Endothelial cell of umbilical vein (primary cell): ENCODE measurements around the gene VPS41. TPM values are rescaled to one million over a fixed set of nuclear protein-coding genes. Genes with fewer than 3 reads are reported as not detected.

Source experiments
- BruUV-seq: library from RNA; stranded (reverse); fragments of 400-500 nt; replicated peaks from 2 replicates; lab custom pipeline; 2021; lab: Mats Ljungman, UMichigan
- CTCF ChIA-PET: fragments of 300-600, 350-600 bp; sonication (Branson Sonifier 250); formaldehyde crosslinking; loops from one replicate; lab custom pipeline; 2021; ENCODE audit warnings: antibody characterized with exemption, inconsistent platforms; lab: Charles Lee
- POLR2A ChIA-PET: fragments of 300-600, 350-600 bp; sonication (Branson Sonifier 250); formaldehyde crosslinking; loops from one replicate; lab custom pipeline; 2021; ENCODE audit warnings: antibody characterized with exemption, inconsistent platforms; lab: Charles Lee
- DNase-seq: peaks from one replicate; pipeline ENCODE4 v3.0.0-alpha.2; 2011; ENCODE audit warnings: low read depth, low spot score
- FAIRE-seq: peaks from 2 replicates; lab custom pipeline; 2011; peaks lifted over from hg19 to GRCh38; lab: Jason Lieb, UNC
- H2AFZ ChIP-seq: 2 replicates; pipeline ENCODE4 v1.6.0; 2012; ENCODE audit warnings: low read depth, low read length, control low read depth, inconsistent platforms
- H3K27ac ChIP-seq: 2 replicates; pipeline ENCODE4 v1.5.1; 2011; ENCODE audit warnings: low read depth, mild to moderate bottlenecking, control low read depth, low read length, moderate library complexity; ENCODE audit not compliant: insufficient read depth
- H3K27me3 ChIP-seq, 2 experiments: 2 replicates each; pipeline versions ENCODE4 v1.6.0 to v1.6.1; 2011; ENCODE audit warnings: low read length in 2 of 2, mixed read lengths in 1 of 2; ENCODE audit not compliant: control insufficient read depth in 2 of 2, insufficient read depth in 2 of 2
- H3K36me3 ChIP-seq, 2 experiments: 2 replicates in 1 of 2; 3 replicates in 1 of 2; pipeline ENCODE4 v1.5.1; 2011; ENCODE audit warnings: low read length in 2 of 2, mild to moderate bottlenecking in 1 of 2, moderate library complexity in 1 of 2; ENCODE audit not compliant: control insufficient read depth in 2 of 2, insufficient read depth in 2 of 2; ENCODE audit errors: extremely low read depth in 1 of 2
- H3K4me1 ChIP-seq: 3 replicates; pipeline ENCODE4 v1.5.1; 2011; ENCODE audit warnings: mild to moderate bottlenecking, low read length; ENCODE audit not compliant: control insufficient read depth, insufficient read depth; ENCODE audit errors: extremely low read depth
- H3K4me2 ChIP-seq: 2 replicates; pipeline ENCODE4 v1.6.1; 2011; ENCODE audit warnings: low read length, control low read depth, mixed read lengths; ENCODE audit not compliant: insufficient read depth
- H3K4me3 ChIP-seq, 3 experiments: fragments of 200-600 bp in 1 of 3; sonication (generic), shearing (Covaris generic) in 1 of 3; replicated peaks in 1 of 3; 2 replicates each; pipeline ENCODE4 v1.5.1; 2011 to 2016; ENCODE audit warnings: control low read depth in 3 of 3, low read length in 3 of 3, mild to moderate bottlenecking in 2 of 3, inconsistent platforms in 1 of 3, low read depth in 1 of 3, moderate library complexity in 1 of 3; ENCODE audit not compliant: insufficient read depth in 1 of 3
- H3K79me2 ChIP-seq: 2 replicates; pipeline ENCODE4 v1.6.0; 2012; ENCODE audit warnings: low read length, inconsistent platforms; ENCODE audit not compliant: control insufficient read depth, insufficient read depth
- H3K9ac ChIP-seq: replicated peaks from 2 replicates; pipeline ENCODE3; 2011; ENCODE audit warnings: low read length, control low read depth; ENCODE audit not compliant: insufficient read depth; ENCODE audit errors: extremely low read depth
- H3K9me1 ChIP-seq: replicated peaks from 3 replicates; pipeline ENCODE4 v1.6.0; 2011; ENCODE audit warnings: mild to moderate bottlenecking, low read length; ENCODE audit not compliant: control insufficient read depth, insufficient read depth; ENCODE audit errors: extremely low read depth
- H3K9me3 ChIP-seq: replicated peaks from 2 replicates; pipeline ENCODE4 v1.5.1; 2012; ENCODE audit warnings: low read length, inconsistent platforms; ENCODE audit not compliant: control insufficient read depth, insufficient read depth
- H4K20me1 ChIP-seq: replicated peaks from 2 replicates; pipeline ENCODE3; 2011; ENCODE audit warnings: mild to moderate bottlenecking, low read length; ENCODE audit not compliant: control insufficient read depth, insufficient read depth; ENCODE audit errors: extremely low read depth
- EZH2 ChIP-seq: IDR thresholded peaks from 2 replicates; pipeline ENCODE4 v1.6.1; 2012; ENCODE audit warnings: borderline replicate concordance, low read depth, mild to moderate bottlenecking, moderate library complexity, low read length, inconsistent platforms; ENCODE audit not compliant: severe bottlenecking
- FOS ChIP-seq: IDR thresholded peaks from 2 replicates; pipeline ENCODE4 v1.6.1; 2011; ENCODE audit warnings: mild to moderate bottlenecking, low read length, moderate library complexity, borderline replicate concordance; ENCODE audit not compliant: insufficient read depth
- GATA2 ChIP-seq: IDR thresholded peaks from 2 replicates; pipeline ENCODE4 v1.7.0; 2011; ENCODE audit warnings: low read depth, mild to moderate bottlenecking, moderate library complexity, mixed read lengths, low read length; ENCODE audit not compliant: insufficient read length, insufficient read depth
- JUN ChIP-seq: IDR thresholded peaks from 2 replicates; pipeline ENCODE4 v1.6.1; 2011; ENCODE audit warnings: borderline replicate concordance, low read depth; ENCODE audit not compliant: insufficient read length, insufficient read depth
- MAX ChIP-seq: IDR thresholded peaks from 2 replicates; pipeline ENCODE4 v1.6.1; 2011; ENCODE audit not compliant: insufficient read depth, insufficient read length
- MYC ChIP-seq: IDR thresholded peaks from one replicate; pipeline ENCODE4 v1.6.1; 2011; ENCODE audit warnings: mild to moderate bottlenecking, low read depth, low read length
- POLR2A ChIP-seq: IDR thresholded peaks from 2 replicates; pipeline ENCODE4 v1.6.1; 2012; ENCODE audit warnings: low read depth, mild to moderate bottlenecking, control low read depth, low read length
- POLR2AphosphoS5 ChIP-seq: IDR thresholded peaks from 2 replicates; pipeline ENCODE4 v1.6.1; 2012; ENCODE audit warnings: low read depth, mild to moderate bottlenecking, control low read depth, low read length, moderate library complexity; ENCODE audit not compliant: insufficient read depth
- dilution Hi-C: fragments of 300-500 bp; cut with MboI; formaldehyde crosslinking; loops from one replicate; pipeline ENCODE4 v1.15.0; 2019; ENCODE audit warnings: low sequenced_read_pairs; ENCODE audit not compliant: extremely low pct_ligation_motif_present
- intact Hi-C: fragments of 100-400 bp; cut with micrococcal nuclease; formaldehyde crosslinking; loops from one replicate; pipeline ENCODE4 v1.10.0; 2022
- polyA plus RNA-seq, 4 experiments: library from polyadenylated mRNA; depleted of rRNA in 3 of 4; stranded (reverse) in 3 of 4; unstranded in 1 of 4; fragments of >200 nt; gene quantifications; 2 replicates each; pipeline versions ENCODE4 v1.2.1 to v1.2.3, GENCODE V29; 2011 to 2012; ENCODE audit warnings: missing spikeins in 1 of 4
- total RNA-seq: library from RNA; stranded (reverse); gene quantifications from 2 replicates; pipeline ENCODE4 v1.2.3, GENCODE V29; 2021
- TF ChIP-seq, protein P1 (sequence below), 2 donors: IDR thresholded peaks; 1 replicate in 1 of 2; 2 replicates in 1 of 2; pipeline ENCODE4 v1.5.1; 2011; ENCODE audit warnings: low read length in 2 of 2, mild to moderate bottlenecking in 2 of 2, moderate library complexity in 2 of 2, control low read depth in 1 of 2, inconsistent platforms in 1 of 2, low read depth in 1 of 2; ENCODE audit not compliant: insufficient read depth in 1 of 2; ENCODE audit errors: extremely low read depth in 1 of 2

VPS41 gene
- total and polyA plus RNA-seq, 2 donors (not counting 3 experiments of a cell fraction or from before 2014, with no cell fraction given), result 14.3 to 79.8 TPM

DNA sequence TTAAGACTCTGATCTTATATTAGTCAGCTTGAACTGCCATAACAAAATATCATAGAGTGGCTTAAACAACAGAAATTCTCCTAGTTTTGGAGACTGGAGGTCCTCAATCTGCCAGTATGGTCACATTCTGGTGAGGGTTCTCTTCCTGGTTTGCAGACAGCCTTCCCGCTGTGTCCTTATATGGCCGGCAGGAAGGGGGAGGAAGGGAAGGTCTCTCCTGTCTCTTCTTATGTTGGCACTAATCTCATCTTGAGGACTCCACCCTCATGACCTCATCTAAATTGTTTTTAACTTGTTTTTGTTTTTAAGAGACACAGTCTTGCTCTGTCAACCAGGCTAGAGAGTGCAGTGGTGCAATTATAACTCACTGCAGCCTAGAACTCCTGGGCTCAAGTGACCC is 53.1 kb downstream of the VPS41 start:
- DNase-seq, result no peak
- no TSS peak for BruUV-seq
- dilution Hi-C loops, result no loop called here
- Histone ChIP-seq H2AFZ (no peak overlapping the region), H3K79me2 (no peaks in the 10 kb centered on the region), H3K27ac (no peak overlapping the region), H3K27me3 (no peaks in the 10 kb centered on the region), H3K4me1 (no peaks in the 10 kb centered on the region), H3K4me2 (no peak overlapping the region), H3K9me3 (no peaks in the 10 kb centered on the region), H3K36me3 (no peaks in the 10 kb centered on the region), H3K9me1 (no peaks in the 10 kb centered on the region), H3K9ac (no peak overlapping the region), H3K4me3 (no peak overlapping the region), H4K20me1 (no peaks in the 10 kb centered on the region)
- POLR2A ChIA-PET, result no interaction called here
- no peak for FAIRE-seq
- intact Hi-C loops, result no loop called here
- CTCF ChIA-PET, result no interaction called here
- TF ChIP-seq MAX (no peak), MYC (no peak), POLR2A (no peak), GATA2 (no peak), POLR2AphosphoS5 (no peak)

DNA sequence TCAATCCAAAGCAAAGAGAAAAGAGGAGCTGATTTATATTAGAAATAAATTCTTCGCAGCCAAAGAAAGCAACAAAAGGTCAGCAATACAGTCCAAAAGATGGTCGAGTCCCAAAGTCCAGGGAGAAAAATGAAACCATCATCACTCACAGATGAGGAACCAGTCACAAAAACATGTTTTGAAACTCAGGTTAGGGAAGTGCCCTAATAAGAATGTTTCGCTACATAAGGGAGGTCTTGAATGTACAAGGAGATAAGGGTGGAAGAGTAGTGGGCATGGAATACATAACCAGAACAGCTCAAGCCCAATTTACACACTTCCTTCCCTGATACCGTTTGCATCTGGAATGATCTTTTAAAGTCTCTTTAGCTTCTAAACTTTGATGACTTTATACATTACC is 53.6 kb downstream of the VPS41 start:
- no peak overlapping the region for H3K4me3 ChIP-seq

More for the DNA sequence above, 53.6 kb downstream of the VPS41 start:
- POLR2A ChIA-PET, result no interaction called here
- Histone ChIP-seq H2AFZ (no peak overlapping the region), H4K20me1 (no peaks in the 10 kb centered on the region), H3K9me1 (no peaks in the 10 kb centered on the region), H3K4me2 (no peak overlapping the region), H3K9me3 (no peaks in the 10 kb centered on the region), H3K79me2 (no peaks in the 10 kb centered on the region), H3K27ac (no peak overlapping the region), H3K36me3 (no peaks in the 10 kb centered on the region), H3K9ac (no peak overlapping the region), H3K4me1 (no peaks in the 10 kb centered on the region), H3K27me3 (no peaks in the 10 kb centered on the region)
- CTCF ChIA-PET, result interaction anchor here (0.8 kb wide), 1 partner anchor 29 kb away, joined by 4 read pairs; no protein-coding TSS in a partner anchor
- DNase-seq (no peak), FAIRE-seq (no peak)
- TF ChIP-seq JUN, result no peak
- TF ChIP-seq POLR2A, result no peak
- no peak for TF ChIP-seq MAX
- no peak for TF ChIP-seq MYC
- TF ChIP-seq POLR2AphosphoS5, result no peak
- TF ChIP-seq EZH2, result no peak
- no peak for TF ChIP-seq GATA2
- TF ChIP-seq FOS, result no peak
- TF ChIP-seq, protein P1, sequence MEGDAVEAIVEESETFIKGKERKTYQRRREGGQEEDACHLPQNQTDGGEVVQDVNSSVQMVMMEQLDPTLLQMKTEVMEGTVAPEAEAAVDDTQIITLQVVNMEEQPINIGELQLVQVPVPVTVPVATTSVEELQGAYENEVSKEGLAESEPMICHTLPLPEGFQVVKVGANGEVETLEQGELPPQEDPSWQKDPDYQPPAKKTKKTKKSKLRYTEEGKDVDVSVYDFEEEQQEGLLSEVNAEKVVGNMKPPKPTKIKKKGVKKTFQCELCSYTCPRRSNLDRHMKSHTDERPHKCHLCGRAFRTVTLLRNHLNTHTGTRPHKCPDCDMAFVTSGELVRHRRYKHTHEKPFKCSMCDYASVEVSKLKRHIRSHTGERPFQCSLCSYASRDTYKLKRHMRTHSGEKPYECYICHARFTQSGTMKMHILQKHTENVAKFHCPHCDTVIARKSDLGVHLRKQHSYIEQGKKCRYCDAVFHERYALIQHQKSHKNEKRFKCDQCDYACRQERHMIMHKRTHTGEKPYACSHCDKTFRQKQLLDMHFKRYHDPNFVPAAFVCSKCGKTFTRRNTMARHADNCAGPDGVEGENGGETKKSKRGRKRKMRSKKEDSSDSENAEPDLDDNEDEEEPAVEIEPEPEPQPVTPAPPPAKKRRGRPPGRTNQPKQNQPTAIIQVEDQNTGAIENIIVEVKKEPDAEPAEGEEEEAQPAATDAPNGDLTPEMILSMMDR (IDR thresholded peaks at IDR 0.05; ENCODE audit: extremely low read depth in 1 of 2, insufficient read depth in 1 of 2, low read depth in 1 of 2, low read length in 2 of 2), result no peak
- dilution Hi-C loops, result no loop called here
- intact Hi-C loops, result no loop called here
- no TSS peak for BruUV-seq
